GM10847 (cell line): Measurements from ENCODE around the gene UPK1A.

Experiments
- POLR2A ChIP-seq: IDR thresholded peaks from 2 replicates; pipeline ENCODE4 v1.6.1; 2011; ENCODE audit not compliant: insufficient read length; ENCODE audit errors: extremely low read depth

The UPK1A gene

GRCh38 chr19:35717665-35718344 is 51.5 kb downstream of the UPK1A start, which contains the start of gene KMT2B:
Gene KMT2B (plus strand): TSS chr19:35718003. CDS start chr19:35718019, 16 bp downstream.
- TF ChIP-seq POLR2A, result peak; percentile 57

- TF ChIP-seq POLR2A, result no peak
These were observed 52.2 kb downstream of the UPK1A start for GRCh38 chr19:35718345-35719041.

- no peak for TF ChIP-seq POLR2A
These were observed 53.3 kb downstream of the UPK1A start for GRCh38 chr19:35719402-35720162.

GRCh38 chr19:35720163-35720524 is 53.8 kb downstream of the UPK1A start:
- no peak for TF ChIP-seq POLR2A

- TF ChIP-seq POLR2A, result no peak
These were observed 54.3 kb downstream of the UPK1A start for GRCh38 chr19:35720648-35721047.

- TF ChIP-seq POLR2A, result no peak
These were observed 55.1 kb downstream of the UPK1A start for GRCh38 chr19:35721374-35721773.

- no peak for TF ChIP-seq POLR2A
These were observed 56.1 kb downstream of the UPK1A start for GRCh38 chr19:35722461-35722860.

GRCh38 chr19:35722897-35723296 is 56.6 kb downstream of the UPK1A start:
- no peak for TF ChIP-seq POLR2A

GRCh38 chr19:35723671-35724070 is 57.4 kb downstream of the UPK1A start:
- no peak for TF ChIP-seq POLR2A

- TF ChIP-seq POLR2A, result no peak
These were observed 58.2 kb downstream of the UPK1A start for GRCh38 chr19:35724560-35724959.

GRCh38 chr19:35725216-35725861 is 59.0 kb downstream of the UPK1A start:
- no peak for TF ChIP-seq POLR2A

GRCh38 chr19:35727053-35727955 is 61.0 kb downstream of the UPK1A start:
- no peak for TF ChIP-seq POLR2A
